ENCODE results near the gene EPHA5. TPM values are rescaled to one million over a fixed set of nuclear protein-coding genes. Genes with fewer than 3 reads are reported as not detected.

The EPHA5 gene
- polyA plus RNA-seq, 3 donors: not detected

DNA sequence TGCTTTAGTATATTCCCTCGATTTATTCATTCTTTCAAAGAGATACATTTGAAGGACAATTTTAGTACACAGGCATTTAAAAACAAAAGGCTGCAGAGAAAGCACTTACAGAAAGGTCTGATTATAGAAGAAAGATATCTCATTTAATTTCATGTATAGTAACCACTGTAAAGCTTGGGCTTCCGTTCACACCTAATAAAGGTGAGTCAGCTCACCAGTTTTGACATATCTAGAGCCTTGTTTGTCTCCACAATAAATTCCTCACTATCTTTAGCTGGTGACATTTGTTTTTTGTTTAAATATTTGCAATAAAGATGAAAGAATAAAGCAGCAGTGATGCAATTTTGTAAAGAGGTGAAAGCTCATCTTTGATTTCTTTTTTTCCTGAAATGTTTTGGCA lies 1.1 kb upstream of the EPHA5 start:
- Histone ChIP-seq H3K27me3 (ENCODE audit: control insufficient read depth in 2 of 2, insufficient read depth in 2 of 2, low read length in 2 of 2) (peaks cover 41 to 54% of the 10 kb centered on the region in 2 donors), H3K36me3 (replicated peaks in 1 of 2; ENCODE audit: control insufficient read depth in 1 of 2, insufficient read depth in 2 of 2, low read length in 2 of 2) (no peaks in the 10 kb centered on the region), H3K27ac (ENCODE audit: low read depth in 1 of 2, low read length in 2 of 2) (no peak overlapping the region), H2AFZ (ENCODE audit: insufficient read depth, low read depth, low read length, poor library complexity, severe bottlenecking) (no peak overlapping the region), H3K9me3 (replicated peaks in 1 of 2; ENCODE audit: control insufficient read depth in 1 of 2, insufficient read depth in 1 of 2, low read length in 2 of 2) (peaks cover 0 to 28% of the 10 kb centered on the region in 2 donors), H3K4me2 (replicated peaks; ENCODE audit: extremely low read depth, low read length, poor library complexity, severe bottlenecking) (no peak overlapping the region), H3K79me2 (ENCODE audit: insufficient read depth, low read length) (no peaks in the 10 kb centered on the region), H4K20me1 (ENCODE audit: insufficient read depth, low read length) (no peaks in the 10 kb centered on the region), H3K4me3 (replicated peaks in 1 of 3; ENCODE audit: low read depth in 2 of 3, low read length in 3 of 3) (no peak overlapping the region), H3K9ac (ENCODE audit: insufficient read depth, low read length, poor library complexity, severe bottlenecking) (no peak overlapping the region), H3K4me1 (ENCODE audit: control insufficient read depth in 1 of 2, insufficient read depth in 2 of 2, low read length in 2 of 2) (no peaks in the 10 kb centered on the region)
- Mint-ChIP-seq H3K36me3 (peaks cover 0 to 7% of the 10 kb centered on the region in 2 donors), H3K9me3 (peaks cover 0 to 19% (median 10%) of the 10 kb centered on the region in 7 donors), H3K4me1 (peaks cover 5% of the 10 kb centered on the region), H3K4me3 (peak overlapping the region in 1 of 2 donors; percentile 40), H3K27me3 (ENCODE audit: low read depth in 3 of 3) (peaks cover 51 to 55% (median 53%) of the 10 kb centered on the region in 3 donors), H3K27ac (no peak overlapping the region)
- intact Hi-C loops (cut with micrococcal nuclease): no loop called here
- no peak for DNase-seq
- no peak for TF ChIP-seq CTCF (IDR thresholded peaks at IDR 0.05)
- WGBS (ENCODE audit: insufficient coverage): no CpG with 5 or more reads among the region's 2 CpGs

DNA sequence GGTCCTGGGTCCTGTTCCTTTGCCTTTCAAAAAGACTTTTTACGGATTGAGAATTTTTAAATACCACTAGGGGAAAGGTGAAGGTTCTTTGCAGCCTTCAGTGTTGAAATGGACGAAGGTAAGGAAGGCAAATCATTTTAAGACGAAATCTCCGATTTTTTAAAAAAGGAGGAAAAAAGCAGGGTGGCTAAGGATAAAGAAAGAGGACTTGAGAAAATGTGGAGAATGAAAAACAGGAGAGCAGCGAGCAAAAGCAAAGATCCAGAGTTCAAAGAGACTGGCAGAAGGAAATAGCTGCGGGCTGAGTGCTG lies 314 bp downstream of the EPHA5 start:
- no peaks in the 10 kb centered on the region for H3K4me1 ChIP-seq (ENCODE audit: control insufficient read depth in 1 of 2, insufficient read depth in 2 of 2, low read length in 2 of 2)
- H3K27ac Mint-ChIP-seq: peak overlapping the region in 1 of 7 donors; percentile 2
- H3K9me3 ChIP-seq (replicated peaks in 1 of 2; ENCODE audit: control insufficient read depth in 1 of 2, insufficient read depth in 1 of 2, low read length in 2 of 2): peaks cover 0 to 28% of the 10 kb centered on the region in 2 donors
- no peak overlapping the region for H3K4me2 ChIP-seq (replicated peaks; ENCODE audit: extremely low read depth, low read length, poor library complexity, severe bottlenecking)
- no peaks in the 10 kb centered on the region for H3K36me3 ChIP-seq (replicated peaks in 1 of 2; ENCODE audit: control insufficient read depth in 1 of 2, insufficient read depth in 2 of 2, low read length in 2 of 2)
- H3K27ac ChIP-seq (ENCODE audit: low read depth in 1 of 2, low read length in 2 of 2): no peak overlapping the region
- H3K36me3 Mint-ChIP-seq: peaks cover 0 to 7% of the 10 kb centered on the region in 2 donors
- H3K4me1 Mint-ChIP-seq: peaks cover 5% of the 10 kb centered on the region
- H3K9ac ChIP-seq (ENCODE audit: insufficient read depth, low read length, poor library complexity, severe bottlenecking): no peak overlapping the region
- peaks cover 41 to 58% of the 10 kb centered on the region in 2 donors for H3K27me3 ChIP-seq (ENCODE audit: control insufficient read depth in 2 of 2, insufficient read depth in 2 of 2, low read length in 2 of 2)
- no peaks in the 10 kb centered on the region for H4K20me1 ChIP-seq (ENCODE audit: insufficient read depth, low read length)
- no peaks in the 10 kb centered on the region for H3K79me2 ChIP-seq (ENCODE audit: insufficient read depth, low read length)
- H3K9me3 Mint-ChIP-seq: peaks cover 0 to 19% (median 10%) of the 10 kb centered on the region in 7 donors
- DNase-seq: no peak
- H3K4me3 Mint-ChIP-seq: peak overlapping the region in 1 of 2 donors; percentile 74
- intact Hi-C loops (cut with micrococcal nuclease): no loop called here
- no peak for TF ChIP-seq CTCF (IDR thresholded peaks at IDR 0.05)
- no peak overlapping the region for H3K4me3 ChIP-seq (replicated peaks in 1 of 3; ENCODE audit: low read depth in 2 of 3, low read length in 3 of 3)
- WGBS (ENCODE audit: insufficient coverage): 1% methylated on average over 6 of the region's 6 CpGs
- H2AFZ ChIP-seq (ENCODE audit: insufficient read depth, low read depth, low read length, poor library complexity, severe bottlenecking): no peak overlapping the region
- peaks cover 54 to 59% (median 56%) of the 10 kb centered on the region in 3 donors for H3K27me3 Mint-ChIP-seq (ENCODE audit: low read depth in 3 of 3)
